A549 treated with AZD9567 at 1 μM for 4 hours (cell line): ENCODE measurements around the gene RHOXF2. TPM values are rescaled to one million over a fixed set of nuclear protein-coding genes. Genes with fewer than 3 reads are reported as not detected.

Source experiments
- total RNA-seq: library from RNA; stranded (reverse); fragments of 200-300 nt; extraction: Qiagen RNA extraction; gene quantifications from 5 replicates; pipeline ENCODE4 v1.2.3, GENCODE V29; 2022; ENCODE audit not compliant: insufficient read depth

The RHOXF2 gene
- total RNA-seq: not detected in 5 replicates

GRCh38 chrX:120158313-120158712 is at the start of gene RHOXF2:
RHOXF2 (plus strand) TSS chrX:120158613; CDS start chrX:120158751, 138 bp downstream.

GRCh38 chrX:120115438-120115963 is 42.9 kb upstream of the RHOXF2 start, which contains the start of gene RHOXF1:
RHOXF1 (minus strand) TSS chrX:120115913; CDS start chrX:120115862, 51 bp downstream.

Other genes starting within 250 kb of the RHOXF2 start
- 6.6 to 7.5 TPM (median 7.2 TPM) in 5 replicates for gene NKAP, start 214.9 kb upstream of the RHOXF2 start, total RNA-seq
- gene RHOXF2B, start 80.9 kb upstream of the RHOXF2 start, total RNA-seq: not detected in 5 replicates
- not detected in 5 replicates for gene RHOXF1, start 42.7 kb upstream of the RHOXF2 start, total RNA-seq
- 7.5 to 13.4 TPM (median 11.2 TPM) in 5 replicates for gene ZBTB33, start 92.2 kb downstream of the RHOXF2 start, total RNA-seq
- 0.13 to 0.37 TPM (median 0.19 TPM) in 4 of 5 replicates, not detected in the other for gene TMEM255A, start 152.8 kb downstream of the RHOXF2 start, total RNA-seq
- 0.01 TPM in 1 of 5 replicates, not detected in the others for gene ATP1B4, start 203.5 kb downstream of the RHOXF2 start, total RNA-seq